NOMO-1 treated with dmso at 0.1 percent for 144 hours (cell line): ENCODE data around the gene GPR52.
"Not testable (repeated sequence)": the region's sequence is repeated elsewhere in the genome, so short reads cannot be mapped to it uniquely, and the experiment has no call there.

Source experiments
- DNase-seq: peaks from one replicate; lab custom pipeline; 2025; ENCODE audit not compliant: unreplicated experiment; lab: John Stamatoyannopoulos, UW

GPR52 gene

DNA sequence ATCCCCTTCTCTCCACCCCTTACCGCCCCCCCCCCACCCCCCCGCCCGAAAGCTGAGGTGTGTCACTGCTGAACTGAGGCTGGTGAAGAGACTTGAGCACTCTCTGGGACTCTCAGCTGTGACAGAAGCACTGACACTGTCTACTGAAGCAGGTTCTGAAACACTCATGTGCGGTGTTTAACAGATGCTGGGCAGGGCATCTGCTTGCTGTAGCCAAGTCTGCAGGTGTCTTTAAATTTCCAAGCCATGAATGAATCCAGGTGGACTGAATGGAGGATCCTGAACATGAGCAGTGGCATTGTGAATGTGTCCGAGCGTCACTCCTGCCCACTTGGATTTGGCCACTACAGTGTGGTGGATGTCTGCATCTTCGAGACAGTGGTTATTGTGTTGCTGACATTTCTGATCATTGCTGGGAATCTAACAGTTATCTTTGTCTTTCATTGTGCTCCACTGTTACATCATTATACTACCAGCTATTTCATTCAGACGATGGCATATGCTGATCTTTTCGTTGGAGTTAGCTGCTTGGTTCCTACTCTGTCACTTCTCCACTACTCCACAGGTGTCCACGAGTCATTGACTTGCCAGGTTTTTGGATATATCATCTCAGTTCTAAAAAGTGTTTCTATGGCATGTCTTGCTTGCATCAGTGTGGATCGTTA lies at the start of gene GPR52:
GPR52 (plus strand) TSS at position 99 of the 665 bp plus-strand sequence; CDS start at position 247, 148 bp downstream.
- no peak for DNase-seq

DNA sequence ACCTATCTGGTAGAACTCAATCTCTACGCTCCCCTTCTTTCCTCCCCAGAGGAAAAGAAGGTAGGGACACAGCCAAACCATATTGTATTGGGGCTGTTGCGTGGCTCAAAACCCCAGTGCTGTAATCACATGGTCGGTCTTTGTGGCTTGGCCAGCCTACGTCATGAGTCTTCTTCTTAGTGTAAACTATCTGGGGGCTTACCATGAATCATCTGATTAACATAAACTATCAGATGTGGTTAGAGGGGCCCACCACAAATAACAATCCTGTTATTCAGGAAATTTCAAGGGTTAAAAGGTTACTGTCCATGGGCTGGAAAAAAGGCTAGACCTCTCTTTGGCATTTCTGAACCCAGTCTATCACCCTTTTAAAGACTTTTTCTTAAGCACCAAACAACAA lies 49.5 kb upstream of the GPR52 start:
- no peak for DNase-seq

DNA sequence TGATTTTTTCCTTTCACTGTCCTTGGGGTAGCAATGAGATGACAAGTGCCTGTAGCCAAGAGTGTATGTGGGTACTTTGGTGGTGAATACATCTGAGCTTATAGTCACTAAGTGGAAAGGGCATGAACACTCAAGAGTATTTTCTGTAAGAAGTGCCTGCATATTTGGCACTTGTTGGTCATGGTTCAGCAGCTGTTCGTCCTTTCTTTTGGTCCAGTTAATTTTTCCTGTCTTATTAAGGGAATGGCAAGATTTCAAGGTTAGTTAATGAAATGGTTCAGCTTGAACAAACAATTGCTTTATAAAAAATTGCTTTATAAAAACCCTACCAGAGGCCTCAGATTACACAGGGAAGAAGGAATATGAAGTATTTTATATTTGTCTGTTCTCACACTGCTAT lies 48.6 kb upstream of the GPR52 start:
- no peak for DNase-seq

GRCh38 chr1:174401075-174401474 lies 46.7 kb upstream of the GPR52 start:
- DNase-seq = no peak

DNA sequence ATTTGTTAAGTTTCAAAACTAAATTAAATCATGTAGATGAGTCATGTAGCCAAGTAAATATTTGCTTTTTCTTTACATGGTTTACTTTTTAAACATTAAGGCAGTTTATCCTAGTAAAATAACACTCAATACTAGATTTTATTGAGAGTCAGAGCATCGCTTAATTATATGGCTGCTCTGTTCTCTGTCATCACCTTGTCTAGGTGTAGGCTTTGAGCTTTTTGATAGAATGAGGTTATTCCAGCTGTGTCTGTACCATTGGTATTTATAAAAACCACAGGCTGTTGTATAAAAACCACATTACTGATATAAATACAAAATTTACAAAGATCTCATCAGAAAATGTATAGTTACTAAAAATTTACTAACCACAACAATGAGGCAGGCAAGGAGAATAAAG lies 42.5 kb upstream of the GPR52 start:
- no peak for DNase-seq

DNA sequence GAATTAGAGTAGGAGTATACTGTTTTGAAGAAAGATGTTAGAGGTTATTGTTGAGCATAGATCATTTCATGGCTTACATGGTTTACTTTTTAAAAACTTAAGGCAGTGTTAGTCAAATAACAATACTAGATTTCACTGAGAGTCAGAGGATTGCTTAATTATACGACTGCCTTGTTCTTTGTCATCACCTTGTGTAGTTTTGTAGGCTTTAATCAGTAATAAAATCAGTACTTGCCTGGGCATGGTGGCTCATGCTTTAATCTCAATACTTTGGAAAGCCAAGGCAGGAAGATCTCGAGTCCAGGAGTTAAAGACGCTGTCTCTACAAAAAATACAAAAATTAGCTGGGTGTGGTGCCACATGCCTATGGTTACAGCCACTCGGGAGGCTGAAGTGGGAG lies 41.3 kb upstream of the GPR52 start:
- DNase-seq = no peak

DNA sequence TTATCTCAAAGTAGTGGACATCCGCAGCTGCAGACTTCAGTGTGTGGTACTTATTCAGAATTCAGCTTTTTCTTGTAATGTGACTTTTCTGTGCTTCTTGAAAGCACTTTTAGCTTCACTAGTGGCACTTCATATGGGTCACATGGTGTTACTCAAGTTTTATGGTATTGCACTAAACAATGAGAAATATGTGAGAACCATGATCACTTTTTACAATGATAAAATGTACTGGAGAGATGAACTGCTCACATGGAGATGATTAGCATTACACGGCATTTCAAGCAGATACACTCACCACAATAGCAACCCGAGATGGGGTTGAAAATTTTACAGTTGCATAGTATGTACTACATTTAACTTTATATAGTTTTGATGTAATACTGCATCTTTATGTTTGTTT lies 40.1 kb upstream of the GPR52 start:
- no peak for DNase-seq

- no peak for DNase-seq
Measured at GRCh38 chr1:174408146-174408545, 39.6 kb upstream of the GPR52 start.

GRCh38 chr1:174409801-174410200 lies 38.0 kb upstream of the GPR52 start:
- not testable (repeated sequence) for DNase-seq

GRCh38 chr1:174413632-174414031 lies 34.1 kb upstream of the GPR52 start:
- no peak for DNase-seq

DNA sequence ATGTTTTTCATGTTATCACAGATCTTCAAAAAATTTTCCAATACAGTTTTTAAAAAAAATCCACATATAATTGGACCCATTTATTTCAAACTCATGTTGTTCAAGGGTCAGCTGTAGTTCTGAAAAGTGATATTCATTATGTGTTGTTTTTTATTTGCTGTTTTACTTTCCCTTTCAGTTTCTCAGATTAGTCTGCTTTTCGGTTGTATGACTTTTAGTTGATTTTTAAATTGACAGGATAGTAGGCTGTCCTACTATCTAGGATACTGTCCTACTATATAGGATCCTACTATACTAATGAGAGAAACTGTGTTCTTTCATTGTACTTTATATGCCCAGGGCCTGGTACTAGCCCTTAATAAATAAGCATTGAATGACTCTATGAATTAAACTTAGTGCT lies 33.6 kb upstream of the GPR52 start:
- DNase-seq = no peak

DNA sequence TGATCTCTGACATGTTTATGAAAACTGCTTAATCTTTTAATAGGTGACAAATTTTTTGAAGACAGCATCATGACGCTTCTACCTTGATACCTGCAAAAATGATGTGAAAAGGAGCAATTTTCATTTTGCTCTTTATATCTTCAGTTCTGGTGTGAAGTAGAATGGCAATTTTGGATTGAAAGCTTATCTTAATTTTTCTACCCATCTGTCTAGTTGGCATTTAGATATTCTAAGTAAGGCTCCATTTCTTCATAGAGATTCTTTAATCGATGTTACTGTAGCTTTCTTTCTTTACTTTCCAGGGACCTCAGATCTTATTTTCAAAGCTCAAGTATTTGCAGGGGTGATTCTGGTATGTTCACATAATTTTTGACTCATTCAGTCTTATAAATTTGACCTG lies 32.3 kb upstream of the GPR52 start:
- no peak for DNase-seq

- no peak for DNase-seq
Measured at GRCh38 chr1:174417921-174418320, 29.8 kb upstream of the GPR52 start.

DNA sequence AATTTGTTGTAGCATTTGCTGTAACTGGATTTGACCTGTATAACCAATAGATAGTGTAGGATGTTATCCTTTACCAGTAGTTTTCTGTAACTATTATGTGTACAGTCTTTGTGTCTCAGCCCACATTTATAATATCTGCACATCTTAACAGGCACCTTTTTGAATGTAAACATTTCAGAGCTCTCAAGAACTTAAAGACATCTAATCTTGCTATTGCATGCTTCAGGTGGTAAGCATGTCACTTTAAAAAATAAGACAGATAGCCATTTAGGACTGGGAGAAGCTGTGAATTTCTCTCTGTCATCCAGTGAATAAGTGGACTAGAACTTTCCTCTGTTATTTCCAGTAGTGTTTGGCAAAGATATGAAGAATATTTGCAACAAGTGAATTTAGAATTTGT lies 22.6 kb upstream of the GPR52 start:
- no peak for DNase-seq

- DNase-seq = no peak
Measured at GRCh38 chr1:174426153-174426552, 21.6 kb upstream of the GPR52 start.

DNA sequence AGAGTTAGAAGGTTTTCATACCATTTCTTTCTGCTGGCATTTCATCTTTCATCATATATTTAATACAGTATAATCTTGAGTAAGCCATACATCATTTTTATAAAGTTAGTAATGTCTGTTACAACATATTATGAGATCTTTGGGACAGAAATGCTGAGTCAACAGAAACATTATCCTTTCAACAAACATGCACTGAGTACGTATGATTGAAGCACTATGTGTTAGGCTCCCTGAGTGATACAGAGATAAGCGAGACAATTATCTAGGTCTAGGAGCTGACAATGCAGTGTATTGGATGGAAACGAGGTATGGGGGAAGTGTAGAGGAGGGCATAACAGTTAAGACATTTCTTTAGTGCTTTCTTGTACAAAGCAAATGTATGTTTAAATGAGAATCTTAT lies 19.7 kb upstream of the GPR52 start:
- DNase-seq = no peak

- no peak for DNase-seq
Measured at GRCh38 chr1:174428739-174429138, 19.0 kb upstream of the GPR52 start.

GRCh38 chr1:174433451-174433850 lies 14.3 kb upstream of the GPR52 start:
- no peak for DNase-seq

GRCh38 chr1:174445351-174445750 lies 2.4 kb upstream of the GPR52 start:
- DNase-seq = no peak

DNA sequence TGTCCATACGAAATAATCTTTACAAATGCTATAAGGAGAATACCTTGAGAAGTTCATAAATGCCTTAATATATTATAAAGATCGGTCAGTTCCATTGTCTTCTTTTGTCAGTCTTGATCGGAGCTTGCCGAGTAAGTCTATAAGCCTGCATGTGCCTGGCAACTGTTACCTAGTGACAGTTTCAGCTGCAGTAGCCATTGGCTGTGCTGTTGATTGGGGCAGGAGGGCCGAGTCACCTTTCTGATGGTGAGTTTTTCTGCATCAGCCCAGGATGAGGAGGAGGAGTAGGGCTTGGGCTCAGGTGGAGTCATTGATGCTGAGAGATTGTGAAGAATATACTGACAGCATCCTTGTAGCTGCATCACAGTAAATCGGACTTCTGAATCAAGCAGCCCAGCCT lies 1.9 kb upstream of the GPR52 start:
- DNase-seq = no peak

DNA sequence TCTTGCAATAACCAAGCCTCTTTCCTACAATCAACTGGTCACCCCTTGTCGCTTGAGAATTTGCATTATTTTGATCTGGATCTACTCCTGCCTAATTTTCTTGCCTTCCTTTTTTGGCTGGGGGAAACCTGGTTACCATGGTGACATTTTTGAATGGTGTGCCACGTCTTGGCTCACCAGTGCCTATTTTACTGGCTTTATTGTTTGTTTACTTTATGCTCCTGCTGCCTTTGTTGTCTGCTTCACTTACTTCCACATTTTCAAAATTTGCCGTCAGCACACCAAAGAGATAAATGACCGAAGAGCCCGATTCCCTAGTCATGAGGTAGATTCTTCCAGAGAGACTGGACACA lies 743 bp downstream of the GPR52 start:
- DNase-seq = no peak

DNA sequence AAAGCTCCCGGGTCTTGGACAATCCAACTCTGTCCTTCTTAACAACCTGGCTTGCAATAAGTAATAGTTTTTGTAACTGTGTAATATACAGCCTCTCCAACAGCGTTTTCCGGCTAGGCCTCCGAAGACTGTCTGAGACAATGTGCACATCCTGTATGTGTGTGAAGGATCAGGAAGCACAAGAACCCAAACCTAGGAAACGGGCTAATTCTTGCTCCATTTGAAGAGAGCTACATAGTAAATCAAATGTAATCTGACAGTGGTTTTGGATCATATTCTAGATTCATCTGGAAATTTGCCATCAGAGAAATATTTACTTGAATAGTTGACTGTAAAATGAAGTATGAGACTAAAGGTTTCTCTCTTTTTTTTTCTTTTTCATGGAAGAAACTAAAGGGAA lies 1.2 kb downstream of the GPR52 start:
- DNase-seq = no peak

- DNase-seq = no peak
Measured at GRCh38 chr1:174451408-174451807, 3.6 kb downstream of the GPR52 start.

- no peak for DNase-seq
Measured at GRCh38 chr1:174465855-174466254, 18.1 kb downstream of the GPR52 start.
